A549 (cell line): ENCODE results near the gene ALOX5.

Experiments
- CTCF ChIP-seq: fragments of >200 bp; sonication (Bioruptor Twin); formaldehyde crosslinking; IDR thresholded peaks from 3 replicates; pipeline ENCODE4 v1.5.1; 2016
- EP300 ChIP-seq, 2 experiments: fragments of >200 bp; sonication (Bioruptor Twin); formaldehyde crosslinking; IDR thresholded peaks; 2 replicates in 1 of 2; 3 replicates in 1 of 2; pipeline ENCODE4 v1.6.1; 2016 to 2017
- FOSL2 ChIP-seq, 2 experiments: fragments of 450-650 bp in 1 of 2; fragments of >200 bp in 1 of 2; sonication (Bioruptor Twin) in 1 of 2; formaldehyde crosslinking; IDR thresholded peaks; 2 replicates each; pipeline versions ENCODE4 v1.5.0 to v1.6.1; 2016 to 2020; ENCODE audit warnings: mild to moderate bottlenecking in 1 of 2, moderate library complexity in 1 of 2
- KDM1A ChIP-seq: fragments of 200-600 bp; sonication (generic); IDR thresholded peaks from 2 replicates; pipeline ENCODE4 v1.6.1; 2016; ENCODE audit warnings: low read depth, mild to moderate bottlenecking
- MAX ChIP-seq: IDR thresholded peaks from 2 replicates; pipeline ENCODE4 v1.6.1; 2012
- NR3C1 ChIP-seq: fragments of >200 bp; sonication (Bioruptor Twin); formaldehyde crosslinking; IDR thresholded peaks from 3 replicates; pipeline ENCODE4 v1.6.1; 2017
- POLR2A ChIP-seq: IDR thresholded peaks from 2 replicates; pipeline ENCODE4 v1.6.1; 2012; ENCODE audit warnings: mild to moderate bottlenecking, low read length
- SREBF2 ChIP-seq: fragments of 450-650 bp; IDR thresholded peaks from 2 replicates; pipeline ENCODE4 v1.6.1; 2014; ENCODE audit warnings: mild to moderate bottlenecking, moderate library complexity

- no peak for TF ChIP-seq POLR2A
- no peak for TF ChIP-seq MAX
- no peak for TF ChIP-seq CTCF
- no peak for TF ChIP-seq EP300 (IDR thresholded peaks at IDR 0.05)
- no peak for TF ChIP-seq SREBF2
- no peak for TF ChIP-seq NR3C1
- TF ChIP-seq KDM1A, result no peak
- TF ChIP-seq FOSL2 (IDR thresholded peaks at IDR 0.05), result no peak
- TF ChIP-seq FOSL2 (CRISPR knock-in tag; IDR thresholded peaks at IDR 0.05), result no peak
These were observed 6.0 kb downstream of the ALOX5 start for GRCh38 chr10:45379891-45380540.
